GM12872 (cell line): Measurements from ENCODE around the gene STARD9.

Experiments used
- TF ChIP-seq, protein P1 (sequence below): IDR thresholded peaks from 3 replicates; pipeline ENCODE4 v1.5.1; 2011; ENCODE audit warnings: low read depth, mild to moderate bottlenecking, low read length, moderate library complexity; ENCODE audit not compliant: insufficient read depth

STARD9 gene

DNA sequence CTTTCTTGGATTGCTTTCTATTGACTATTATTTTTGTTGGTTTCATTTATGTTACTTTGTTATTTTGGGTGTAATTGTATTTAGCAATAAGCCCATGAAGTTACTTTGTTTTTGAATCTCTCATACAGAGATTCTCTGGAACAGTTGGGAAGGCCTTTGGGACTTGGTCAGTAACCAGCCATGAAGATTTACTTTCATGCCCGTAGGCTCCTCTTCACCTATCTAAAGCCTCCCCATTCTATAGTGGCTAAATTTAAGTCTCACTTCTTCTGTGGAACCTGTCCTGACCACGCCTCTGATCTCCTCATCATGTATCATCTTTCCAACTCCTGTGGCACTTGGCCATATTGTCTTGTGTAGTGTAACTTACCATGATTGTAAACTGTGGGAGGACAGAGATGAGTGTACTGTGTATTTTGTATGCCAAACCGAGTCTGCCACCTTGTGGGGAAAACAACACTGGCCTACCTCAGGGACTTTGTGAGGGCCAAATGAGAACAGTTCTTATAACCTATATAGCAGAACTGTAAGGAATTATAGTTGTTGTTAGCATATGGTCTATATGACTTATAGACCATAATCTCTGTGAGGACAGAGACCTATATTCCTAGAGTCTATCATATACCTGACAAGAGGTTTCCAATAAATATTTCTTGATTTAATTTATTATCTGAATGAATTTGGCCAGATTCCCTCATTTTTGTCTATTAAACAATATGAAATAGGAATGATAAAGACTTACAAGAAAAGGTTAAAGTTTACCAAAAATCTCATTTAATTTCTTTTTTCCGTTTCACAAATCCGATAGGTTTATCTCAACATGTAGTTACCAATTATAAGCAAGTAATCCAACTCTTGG lies 75.0 kb downstream of the STARD9 start:
- TF ChIP-seq, protein P1, sequence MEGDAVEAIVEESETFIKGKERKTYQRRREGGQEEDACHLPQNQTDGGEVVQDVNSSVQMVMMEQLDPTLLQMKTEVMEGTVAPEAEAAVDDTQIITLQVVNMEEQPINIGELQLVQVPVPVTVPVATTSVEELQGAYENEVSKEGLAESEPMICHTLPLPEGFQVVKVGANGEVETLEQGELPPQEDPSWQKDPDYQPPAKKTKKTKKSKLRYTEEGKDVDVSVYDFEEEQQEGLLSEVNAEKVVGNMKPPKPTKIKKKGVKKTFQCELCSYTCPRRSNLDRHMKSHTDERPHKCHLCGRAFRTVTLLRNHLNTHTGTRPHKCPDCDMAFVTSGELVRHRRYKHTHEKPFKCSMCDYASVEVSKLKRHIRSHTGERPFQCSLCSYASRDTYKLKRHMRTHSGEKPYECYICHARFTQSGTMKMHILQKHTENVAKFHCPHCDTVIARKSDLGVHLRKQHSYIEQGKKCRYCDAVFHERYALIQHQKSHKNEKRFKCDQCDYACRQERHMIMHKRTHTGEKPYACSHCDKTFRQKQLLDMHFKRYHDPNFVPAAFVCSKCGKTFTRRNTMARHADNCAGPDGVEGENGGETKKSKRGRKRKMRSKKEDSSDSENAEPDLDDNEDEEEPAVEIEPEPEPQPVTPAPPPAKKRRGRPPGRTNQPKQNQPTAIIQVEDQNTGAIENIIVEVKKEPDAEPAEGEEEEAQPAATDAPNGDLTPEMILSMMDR: peak; percentile 74

DNA sequence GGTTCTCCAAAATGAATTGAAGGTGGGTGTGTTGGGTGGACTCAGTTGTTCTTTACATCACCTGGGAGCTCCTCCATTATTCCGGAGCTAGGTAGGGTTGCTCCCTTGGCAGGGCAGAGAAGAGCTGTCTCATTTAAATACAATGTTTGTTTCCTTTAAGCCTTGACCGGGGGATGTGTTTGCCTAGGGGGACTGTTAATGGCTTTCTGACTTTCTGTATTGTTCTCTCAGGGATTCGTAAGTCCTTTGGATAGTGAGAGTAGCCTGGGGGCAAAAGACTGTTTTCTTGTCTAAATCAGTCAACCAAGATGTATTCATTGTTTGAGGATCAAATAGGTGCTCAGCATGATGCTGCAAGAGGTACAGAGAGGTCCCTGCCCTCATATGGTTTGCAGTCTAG lies 90.4 kb downstream of the STARD9 start:
- TF ChIP-seq, protein P1: no peak

DNA sequence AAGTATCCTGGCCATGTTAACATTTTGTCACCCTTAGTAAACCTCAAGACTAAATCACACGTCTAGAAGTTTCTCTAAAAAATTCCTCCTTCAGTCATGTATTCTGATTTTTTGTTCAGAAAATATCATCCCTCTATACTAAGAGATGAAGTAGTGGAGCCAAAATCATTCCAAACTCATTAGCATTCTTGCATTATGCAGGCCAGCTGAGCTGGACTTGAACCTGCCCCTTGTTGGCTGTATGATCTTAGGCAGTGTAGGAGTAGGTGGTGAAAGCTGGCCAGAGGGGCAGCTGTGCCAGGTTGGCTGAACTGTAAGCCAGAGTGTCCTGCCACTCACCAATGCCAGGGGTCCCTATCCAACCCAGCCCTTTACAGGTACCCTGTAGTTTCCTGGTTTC lies 92.4 kb downstream of the STARD9 start:
- TF ChIP-seq, protein P1: no peak

DNA sequence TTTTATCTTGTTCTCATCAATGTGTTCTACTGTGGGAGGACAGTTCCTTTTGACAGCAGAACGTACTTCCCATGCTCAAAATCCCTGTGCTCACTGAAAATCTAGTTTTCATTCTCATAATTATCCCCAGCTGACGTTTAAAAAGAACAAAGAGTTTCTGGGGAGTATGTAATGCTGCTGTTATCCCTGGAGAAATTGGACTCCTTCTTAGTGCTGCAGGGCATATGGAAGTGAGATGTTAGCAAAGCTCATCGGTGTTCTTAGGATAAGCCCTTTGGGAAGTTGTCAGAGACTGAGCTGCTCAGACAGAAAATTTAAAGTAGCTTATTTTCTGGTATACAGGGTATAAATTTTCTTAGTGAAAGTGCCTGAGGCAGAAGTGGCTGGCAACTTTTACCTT lies 95.0 kb downstream of the STARD9 start:
- TF ChIP-seq, protein P1: no peak

DNA sequence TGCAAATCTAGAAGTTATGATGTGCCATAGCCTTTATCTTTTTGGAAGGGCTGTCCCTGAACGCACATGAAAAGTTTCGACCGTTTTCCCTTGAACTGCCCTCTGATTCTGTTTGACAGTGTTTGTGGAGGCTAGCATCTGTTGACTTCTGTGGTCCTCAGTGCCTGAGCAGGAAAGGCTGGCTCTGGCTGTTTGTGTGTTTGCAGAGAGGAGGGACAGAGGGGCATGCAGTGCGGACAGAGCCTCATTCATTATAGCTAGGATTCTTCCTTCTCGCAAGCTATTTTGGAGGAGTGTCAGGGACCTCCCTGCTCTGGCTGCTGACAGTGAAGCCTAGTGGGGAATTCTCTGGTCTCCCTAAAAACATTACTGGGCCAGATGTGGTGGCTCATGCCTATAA lies 97.0 kb downstream of the STARD9 start:
- TF ChIP-seq, protein P1: no peak

DNA sequence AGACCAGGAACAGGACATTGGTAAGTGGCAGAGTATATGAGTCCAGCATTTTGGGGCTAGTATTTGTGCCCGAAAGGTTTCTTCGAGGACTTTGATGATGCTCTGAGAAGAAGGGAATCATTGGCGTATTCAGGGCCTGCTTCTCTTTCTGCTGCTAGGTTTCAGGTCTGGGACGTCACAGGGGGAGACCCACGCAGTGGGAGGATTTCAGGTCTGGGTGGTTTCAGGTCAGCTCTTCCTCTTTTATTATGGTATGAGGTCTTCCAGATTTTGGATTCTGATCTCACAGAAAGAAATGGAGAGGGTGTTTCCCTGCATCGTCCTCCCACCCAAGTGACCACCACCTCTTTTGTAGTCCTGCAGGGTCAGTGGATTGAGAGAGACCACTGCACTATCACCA lies 99.1 kb downstream of the STARD9 start:
- TF ChIP-seq, protein P1: no peak

DNA sequence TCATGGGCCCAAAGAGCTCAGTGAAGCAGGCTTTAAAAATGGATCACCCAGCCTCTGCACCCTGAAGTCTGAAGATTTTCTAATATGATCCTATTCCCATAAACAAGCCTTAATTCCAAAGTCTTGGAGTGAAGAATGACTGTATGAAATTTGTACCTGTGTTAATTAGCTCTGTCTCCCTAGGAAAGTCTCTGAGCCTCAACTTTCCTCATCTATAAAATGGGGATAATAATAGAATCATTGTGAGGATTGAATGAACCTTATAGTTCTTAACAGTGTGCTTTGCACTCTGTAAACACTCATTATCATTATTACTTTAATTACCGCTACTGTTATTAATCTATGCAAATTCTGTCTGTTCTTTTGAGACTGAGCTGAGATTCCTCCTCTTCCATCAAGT lies 99.6 kb downstream of the STARD9 start:
- TF ChIP-seq, protein P1: no peak
